Occipital lobe (tissue), 2 donors: ENCODE data around the gene C14orf132. TPM values are rescaled to one million over a fixed set of nuclear protein-coding genes. Genes with fewer than 3 reads are reported as not detected.

Experiments used
- DNase-seq: peaks from one replicate; lab custom pipeline; 2025; lab: John Stamatoyannopoulos, UW
- total RNA-seq: library from RNA; depleted of rRNA; stranded (reverse); fragments of >200 nt; gene quantifications from one replicate; pipeline ENCODE4 v1.2.3, GENCODE V29; 2014

Gene C14orf132
- total RNA-seq, 1 donor from 2014 or later, result 72.5 TPM

DNA sequence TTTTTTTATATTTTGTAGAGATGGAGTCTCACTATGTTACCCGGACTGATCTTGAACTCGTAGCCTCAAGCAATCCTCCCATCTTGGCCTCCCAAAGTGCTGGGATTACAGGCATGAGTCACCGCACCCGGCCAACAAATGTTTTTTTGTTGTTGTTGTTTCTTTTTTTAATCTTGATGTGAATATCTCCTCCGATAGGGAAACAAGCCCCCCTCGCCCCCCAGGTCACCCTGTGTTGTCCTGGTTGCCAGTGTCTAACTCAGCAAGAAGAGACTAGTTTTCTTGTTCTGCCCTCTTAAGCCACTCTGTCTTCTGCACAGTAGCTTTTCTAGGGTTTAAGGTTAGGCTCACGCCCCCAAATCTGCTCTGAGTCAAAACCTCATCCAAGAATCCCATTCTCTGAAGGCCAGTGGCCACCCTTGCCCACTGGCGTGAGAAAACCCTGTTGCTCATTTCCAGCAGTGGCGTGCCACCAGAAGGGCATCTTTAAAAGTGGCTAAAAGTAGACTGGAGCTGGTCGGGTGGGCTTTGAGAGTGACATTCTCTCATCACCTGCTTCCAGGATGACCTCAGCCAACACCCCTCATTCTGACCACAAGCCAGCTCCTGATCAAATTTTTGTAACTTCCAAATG lies 42.7 kb downstream of the C14orf132 start:
- DNase-seq, result no peak

- DNase-seq, result no peak
Observed at GRCh38 chr14:96082420-96083300, 43.5 kb downstream of the C14orf132 start.

GRCh38 chr14:96083667-96084320 lies 44.6 kb downstream of the C14orf132 start:
- DNase-seq, result no peak

GRCh38 chr14:96084796-96085195 lies 45.6 kb downstream of the C14orf132 start:
- no peak for DNase-seq

- DNase-seq, result no peak
Observed at GRCh38 chr14:96085369-96085768, 46.2 kb downstream of the C14orf132 start.

- DNase-seq, result peak; percentile 38
Observed at GRCh38 chr14:96086032-96086431, 46.9 kb downstream of the C14orf132 start.

GRCh38 chr14:96086574-96087077 lies 47.5 kb downstream of the C14orf132 start:
- DNase-seq, result no peak

DNA sequence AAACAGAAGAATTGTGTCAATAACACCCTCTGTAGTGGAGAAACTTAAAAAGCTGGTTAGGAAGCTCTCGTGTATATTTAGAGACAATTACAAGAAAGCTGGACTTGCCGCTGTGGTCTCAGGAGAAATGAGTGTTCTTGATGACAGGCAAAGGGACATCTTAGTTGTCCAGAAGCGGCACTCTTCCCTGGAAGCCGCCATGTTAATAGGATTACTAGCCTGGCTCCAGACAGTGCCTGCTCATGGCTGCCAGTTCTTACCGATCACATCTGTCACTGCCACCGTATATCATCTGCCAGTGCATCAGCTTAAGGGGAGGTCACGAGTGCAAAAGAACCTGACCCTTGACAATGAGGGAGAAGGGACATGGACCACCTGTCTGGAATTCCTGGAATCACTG lies 48.9 kb downstream of the C14orf132 start:
- DNase-seq, result no peak

GRCh38 chr14:96088481-96088880 lies 49.3 kb downstream of the C14orf132 start:
- no peak for DNase-seq

DNA sequence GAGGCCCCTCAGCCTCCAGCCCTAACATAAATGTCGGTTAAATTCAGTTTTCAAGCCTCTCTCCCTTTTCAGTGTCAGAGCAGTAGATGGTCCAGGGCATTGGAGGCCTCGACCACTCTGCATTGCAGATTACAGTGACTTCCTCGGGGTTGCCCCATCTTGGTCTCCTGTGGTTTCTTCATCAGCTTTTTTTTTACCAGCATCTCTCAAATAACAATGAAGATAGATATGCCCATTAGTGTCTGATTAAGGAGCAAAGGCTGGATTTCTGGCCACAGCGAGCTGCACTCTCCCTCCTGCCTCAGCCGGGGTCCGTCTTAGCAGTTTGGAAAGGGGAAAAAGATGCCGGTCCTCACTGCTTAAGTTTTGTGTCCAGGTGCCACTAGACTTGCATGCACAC lies 49.7 kb downstream of the C14orf132 start:
- no peak for DNase-seq

GRCh38 chr14:96089401-96089800 lies 50.2 kb downstream of the C14orf132 start:
- DNase-seq, result no peak

GRCh38 chr14:96090441-96091148 lies 51.4 kb downstream of the C14orf132 start:
- DNase-seq, result peak; percentile 41

DNA sequence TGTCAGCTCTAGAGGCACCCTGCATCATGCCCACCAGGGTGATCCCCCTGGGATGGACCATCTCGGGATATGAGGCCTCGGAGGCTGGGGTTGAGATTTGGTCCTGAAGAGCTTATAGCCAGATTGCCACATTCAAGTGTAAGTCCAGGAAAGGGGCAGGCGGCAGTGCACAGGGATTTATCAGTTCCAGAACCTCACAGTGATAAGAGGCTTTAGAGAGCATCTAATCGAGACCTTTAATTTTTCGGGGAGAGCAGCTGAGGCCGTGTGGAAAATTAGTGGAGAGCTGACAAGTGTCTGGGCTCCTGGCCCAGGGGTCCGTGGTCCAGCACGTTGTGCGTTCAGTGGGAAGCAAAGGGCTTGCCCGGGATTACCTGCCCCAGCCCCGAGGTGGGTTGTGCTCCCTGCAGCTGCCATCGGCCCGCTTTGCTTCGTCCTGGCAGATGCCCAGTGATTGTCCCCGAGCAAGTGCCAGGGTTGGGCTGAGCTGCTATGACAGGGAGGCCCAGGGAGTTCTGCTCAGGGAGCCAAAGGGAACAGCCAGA lies 52.1 kb downstream of the C14orf132 start:
- no peak for DNase-seq

- DNase-seq, result no peak
Observed at GRCh38 chr14:96091941-96092411, 52.8 kb downstream of the C14orf132 start.

DNA sequence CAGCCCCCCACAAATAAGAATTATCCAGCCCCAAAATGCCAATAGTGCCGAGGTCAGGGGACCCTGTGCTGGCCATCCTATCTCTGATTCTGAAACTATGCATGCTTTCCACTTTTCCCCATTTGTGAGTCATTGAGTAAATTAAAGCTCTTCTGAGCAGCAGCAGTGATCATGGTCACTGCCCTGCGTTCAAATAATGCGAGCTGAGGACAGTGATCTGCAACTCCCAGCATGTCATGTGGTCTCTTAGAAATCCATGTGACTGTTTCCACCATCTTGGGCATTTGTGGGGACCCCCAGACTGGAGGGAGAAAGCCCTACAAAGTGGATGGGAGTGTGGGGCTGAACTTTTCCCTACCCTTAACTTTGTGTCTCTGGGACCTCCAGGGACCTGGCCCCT lies 53.8 kb downstream of the C14orf132 start:
- no peak for DNase-seq

- DNase-seq, result no peak
Observed at GRCh38 chr14:96094211-96094610, 55.0 kb downstream of the C14orf132 start.

GRCh38 chr14:96094656-96095055 lies 55.5 kb downstream of the C14orf132 start:
- no peak for DNase-seq

GRCh38 chr14:96095058-96095457 lies 55.9 kb downstream of the C14orf132 start:
- no peak for DNase-seq

DNA sequence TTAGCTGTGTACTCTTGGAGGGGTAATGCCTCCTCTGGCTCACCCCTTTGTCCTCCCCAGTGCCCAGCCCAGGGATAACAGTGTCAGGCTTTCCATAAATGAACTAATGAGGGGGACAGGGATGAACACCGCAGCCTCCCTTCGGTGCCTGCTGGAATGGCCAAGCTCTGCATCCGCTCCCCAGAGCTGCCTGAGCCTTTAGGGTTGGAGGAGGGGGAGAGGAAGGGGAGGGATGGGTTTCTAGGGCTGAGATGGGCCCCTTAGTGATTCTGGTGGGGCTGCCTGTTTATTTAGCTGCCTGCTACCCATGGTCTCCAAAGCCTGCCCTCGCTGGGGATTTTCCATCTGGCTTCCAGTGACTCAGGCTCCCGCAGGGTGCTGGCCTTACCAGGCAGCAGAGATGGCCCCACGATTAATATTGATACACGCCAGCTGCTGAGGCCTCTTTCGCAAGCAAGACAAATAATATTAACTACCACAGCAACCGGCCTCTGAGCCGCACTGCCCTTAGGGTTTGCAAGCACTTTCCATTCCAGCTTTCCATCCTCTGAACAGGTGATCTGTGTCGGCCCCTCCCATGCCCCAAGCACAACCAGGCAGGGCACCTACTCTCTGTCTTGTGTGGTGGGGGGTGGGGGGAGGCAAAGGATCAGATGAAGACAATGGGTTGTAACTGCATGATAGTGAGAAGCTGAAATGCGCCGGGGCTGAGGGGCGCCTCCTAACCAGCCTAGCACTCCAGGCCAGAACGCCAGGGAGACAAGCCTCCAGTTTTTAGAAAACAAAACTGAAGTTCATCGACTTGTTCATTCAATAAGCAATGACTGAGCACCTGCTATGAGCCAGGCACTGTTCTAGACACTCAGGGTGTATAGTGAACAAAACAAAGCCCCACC lies 56.7 kb downstream of the C14orf132 start:
- no peak for DNase-seq
